ENCODE data around the gene SKI.

SKI gene

DNA sequence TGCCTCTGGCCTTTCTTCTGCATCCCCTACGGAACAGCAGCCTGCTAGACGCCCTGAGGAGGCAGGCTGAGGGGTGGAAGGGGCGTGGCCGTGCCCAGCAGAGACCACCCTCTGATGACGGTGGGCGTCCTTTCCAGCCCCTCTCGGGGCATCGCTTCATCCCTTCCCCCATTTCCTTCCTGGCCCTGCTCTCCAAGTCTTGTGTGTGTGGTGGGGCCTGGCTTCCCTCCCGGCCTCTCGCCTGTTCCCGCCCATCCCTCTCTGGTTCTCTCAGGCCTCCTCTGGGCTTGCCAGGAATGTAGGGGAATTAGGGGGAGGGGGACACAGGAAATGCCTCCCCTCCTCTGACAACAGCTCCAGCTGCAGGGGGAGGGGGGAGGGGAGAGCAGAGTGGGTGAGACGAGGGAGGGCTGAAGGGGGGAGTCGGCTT is 51.1 kb downstream of the SKI start:
- H3K27me3 ChIP-seq, result peaks cover 20% of the 10 kb centered on the region
- TF ChIP-seq, protein P1, sequence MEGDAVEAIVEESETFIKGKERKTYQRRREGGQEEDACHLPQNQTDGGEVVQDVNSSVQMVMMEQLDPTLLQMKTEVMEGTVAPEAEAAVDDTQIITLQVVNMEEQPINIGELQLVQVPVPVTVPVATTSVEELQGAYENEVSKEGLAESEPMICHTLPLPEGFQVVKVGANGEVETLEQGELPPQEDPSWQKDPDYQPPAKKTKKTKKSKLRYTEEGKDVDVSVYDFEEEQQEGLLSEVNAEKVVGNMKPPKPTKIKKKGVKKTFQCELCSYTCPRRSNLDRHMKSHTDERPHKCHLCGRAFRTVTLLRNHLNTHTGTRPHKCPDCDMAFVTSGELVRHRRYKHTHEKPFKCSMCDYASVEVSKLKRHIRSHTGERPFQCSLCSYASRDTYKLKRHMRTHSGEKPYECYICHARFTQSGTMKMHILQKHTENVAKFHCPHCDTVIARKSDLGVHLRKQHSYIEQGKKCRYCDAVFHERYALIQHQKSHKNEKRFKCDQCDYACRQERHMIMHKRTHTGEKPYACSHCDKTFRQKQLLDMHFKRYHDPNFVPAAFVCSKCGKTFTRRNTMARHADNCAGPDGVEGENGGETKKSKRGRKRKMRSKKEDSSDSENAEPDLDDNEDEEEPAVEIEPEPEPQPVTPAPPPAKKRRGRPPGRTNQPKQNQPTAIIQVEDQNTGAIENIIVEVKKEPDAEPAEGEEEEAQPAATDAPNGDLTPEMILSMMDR (IDR thresholded peaks at IDR 0.05), result no peak
- H3K4me1 ChIP-seq (ENCODE audit: control insufficient read depth in 1 of 2, insufficient read depth in 1 of 2, low read depth in 1 of 2, low read length in 1 of 2), result peaks cover 0 to 10% of the 10 kb centered on the region in 2 experiments
- H3K36me3 ChIP-seq, result peaks cover 6% of the 10 kb centered on the region
- H3K27ac ChIP-seq, result no peak overlapping the region
- no peaks in the 10 kb centered on the region for H3K9me3 ChIP-seq
- H3K4me3 ChIP-seq (ENCODE audit: low read depth in 1 of 2, low read length in 1 of 2), result no peak overlapping the region

DNA sequence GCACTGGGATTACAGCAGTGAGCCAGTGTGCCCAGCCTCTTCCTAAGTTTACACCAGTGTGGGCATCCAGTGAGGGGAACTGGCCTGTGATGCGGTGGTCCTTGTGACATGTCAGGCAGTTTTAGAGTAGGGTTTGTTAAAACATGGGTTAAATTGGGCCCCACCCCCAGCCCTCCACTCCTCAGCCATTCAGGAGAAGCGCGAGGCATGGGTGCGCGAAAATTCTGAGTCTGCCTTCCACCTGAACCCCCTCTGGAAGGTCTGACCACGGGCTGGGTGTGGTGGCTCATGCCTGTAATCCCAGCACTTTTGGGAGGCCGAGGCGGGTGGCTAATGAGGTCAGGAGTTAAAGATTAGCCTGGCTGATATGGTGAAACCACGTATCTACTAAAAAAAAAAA is 51.7 kb downstream of the SKI start:
- Histone ChIP-seq H3K4me3 (ENCODE audit: low read depth in 1 of 2, low read length in 1 of 2) (no peak overlapping the region), H3K9me3 (no peaks in the 10 kb centered on the region), H3K36me3 (peaks cover 6% of the 10 kb centered on the region), H3K27me3 (peaks cover 24% of the 10 kb centered on the region), H3K4me1 (ENCODE audit: control insufficient read depth in 1 of 2, insufficient read depth in 1 of 2, low read depth in 1 of 2, low read length in 1 of 2) (peaks cover 0 to 10% of the 10 kb centered on the region in 2 experiments), H3K27ac (no peak overlapping the region)
- TF ChIP-seq, protein P1 (IDR thresholded peaks at IDR 0.05), result no peak

DNA sequence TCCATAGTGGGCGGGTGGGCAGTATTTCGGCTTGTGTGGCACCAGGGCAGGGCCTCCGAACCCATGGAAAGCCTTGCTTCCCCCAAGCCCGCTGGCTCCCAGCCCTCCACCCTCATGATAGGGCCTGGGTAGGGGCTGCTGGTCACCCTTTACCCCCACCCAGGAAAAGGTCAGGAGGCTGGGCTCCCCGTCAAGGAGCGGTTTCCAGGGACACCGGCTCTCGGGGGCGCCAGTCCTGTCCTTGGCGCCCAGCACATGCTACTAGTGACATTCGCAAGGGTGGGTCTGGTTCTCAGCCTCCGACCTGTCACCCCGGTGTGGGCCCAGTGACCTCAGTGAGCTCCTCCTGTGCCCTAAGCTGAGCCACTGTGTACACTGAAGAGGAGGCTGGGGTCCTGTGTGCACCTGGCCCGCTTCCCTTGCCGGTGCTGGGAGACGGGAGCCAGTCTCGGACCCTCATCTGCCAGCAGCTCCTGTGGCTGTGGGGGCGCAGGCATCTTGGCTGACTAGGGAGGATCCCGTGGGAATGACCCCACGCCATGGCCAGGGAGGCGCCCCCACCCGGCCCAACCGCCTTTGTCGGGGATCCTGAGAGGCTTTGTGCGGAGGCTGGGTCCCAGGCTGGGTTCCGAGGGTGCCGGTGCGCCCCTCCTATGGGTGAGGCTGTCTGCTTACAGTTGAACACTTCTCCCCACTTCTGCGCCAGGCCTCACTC is 54.6 kb downstream of the SKI start:
- Histone ChIP-seq H3K4me3 (ENCODE audit: low read depth in 1 of 2, low read length in 1 of 2) (no peak overlapping the region), H3K27me3 (peaks cover 34% of the 10 kb centered on the region), H3K9me3 (no peaks in the 10 kb centered on the region), H3K4me1 (ENCODE audit: control insufficient read depth in 1 of 2, insufficient read depth in 1 of 2, low read depth in 1 of 2, low read length in 1 of 2) (no peaks in the 10 kb centered on the region), H3K27ac (no peak overlapping the region), H3K36me3 (peaks cover 3% of the 10 kb centered on the region)
- TF ChIP-seq, protein P1 (IDR thresholded peaks at IDR 0.05), result no peak

DNA sequence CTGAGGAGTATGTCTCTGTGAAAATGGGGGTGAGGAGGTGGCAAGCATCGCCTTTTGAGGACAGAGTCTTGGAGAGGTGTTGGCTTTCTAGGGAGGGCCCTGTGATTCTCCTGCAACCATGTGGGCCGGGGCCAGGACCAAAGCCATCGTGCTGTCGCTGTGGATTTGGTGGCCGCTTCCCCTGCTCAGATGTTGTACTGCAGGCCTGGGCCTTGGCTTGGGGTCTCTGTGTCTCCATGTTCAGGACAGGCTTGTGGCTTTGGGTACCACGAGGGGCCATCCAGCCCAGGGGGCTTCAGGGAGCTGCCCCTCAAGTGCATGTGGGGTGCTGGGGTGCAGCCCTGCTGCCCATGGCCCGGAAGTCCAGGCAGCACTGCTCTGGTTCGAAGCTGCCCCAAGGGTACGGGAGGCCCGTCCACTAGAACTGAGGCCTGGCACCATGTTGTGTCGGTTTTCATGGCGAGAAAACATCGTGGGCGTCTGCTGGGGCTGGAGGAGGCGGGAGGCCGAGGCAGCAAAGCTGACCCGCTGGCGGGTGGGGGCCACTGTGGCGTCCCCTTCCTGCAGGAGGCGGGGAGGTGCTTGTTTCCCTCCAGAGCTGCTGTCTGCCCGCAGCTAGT is 55.4 kb downstream of the SKI start:
- H3K9me3 ChIP-seq, result no peaks in the 10 kb centered on the region
- no peak overlapping the region for H3K4me3 ChIP-seq (ENCODE audit: low read depth in 1 of 2, low read length in 1 of 2)
- TF ChIP-seq, protein P1 (IDR thresholded peaks at IDR 0.05), result no peak
- H3K27ac ChIP-seq, result no peak overlapping the region
- H3K36me3 ChIP-seq, result no peaks in the 10 kb centered on the region
- H3K4me1 ChIP-seq (ENCODE audit: control insufficient read depth in 1 of 2, insufficient read depth in 1 of 2, low read depth in 1 of 2, low read length in 1 of 2), result no peaks in the 10 kb centered on the region
- H3K27me3 ChIP-seq, result peaks cover 39% of the 10 kb centered on the region

DNA sequence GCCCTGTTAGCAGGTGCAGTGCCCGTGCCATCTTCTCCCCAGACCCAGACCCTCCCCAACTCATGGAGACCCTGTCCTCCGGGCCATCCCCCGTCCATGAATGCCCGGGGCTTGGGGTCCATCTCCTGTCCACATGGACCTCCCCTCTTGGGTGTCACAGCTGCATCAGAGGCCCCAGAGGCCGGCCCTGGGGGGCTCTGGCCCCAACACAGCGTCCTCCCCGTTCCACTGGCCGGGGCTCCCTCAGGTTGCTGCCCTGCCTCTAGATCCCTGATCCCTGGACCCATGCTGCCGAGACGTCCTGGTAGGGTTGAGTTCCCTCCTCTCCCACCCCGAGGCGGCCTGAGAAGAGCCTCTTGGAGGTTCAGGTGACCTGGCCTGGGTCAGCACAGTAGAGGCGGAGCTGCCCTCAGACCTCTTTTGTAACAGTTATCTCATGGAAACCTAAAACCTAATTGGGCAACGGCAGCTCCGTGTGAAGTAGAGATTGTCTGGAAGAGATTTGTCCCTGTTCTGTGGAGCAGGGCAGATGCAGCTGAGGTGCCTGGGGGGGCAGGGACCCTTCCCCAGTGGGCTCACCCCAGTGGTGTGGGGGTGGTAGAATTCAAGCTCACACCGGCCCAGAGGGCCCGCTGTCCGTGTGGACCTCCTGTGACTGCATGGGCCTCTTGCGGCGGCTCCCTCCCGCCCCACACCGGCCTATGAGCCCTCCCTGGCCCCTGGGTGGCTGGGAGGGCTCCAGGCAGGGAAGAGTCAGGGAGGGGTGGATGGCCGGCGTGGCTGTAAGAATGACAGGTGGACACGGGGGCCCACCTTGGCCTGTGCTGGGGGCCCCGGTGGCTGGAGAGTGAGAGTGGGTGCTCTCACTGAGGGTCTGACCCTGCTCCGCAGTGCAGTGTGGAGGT is 56.1 kb downstream of the SKI start:
- H3K27ac ChIP-seq, result no peak overlapping the region
- no peaks in the 10 kb centered on the region for H3K36me3 ChIP-seq
- H3K4me3 ChIP-seq (ENCODE audit: low read depth in 1 of 2, low read length in 1 of 2), result no peak overlapping the region
- H3K4me1 ChIP-seq (ENCODE audit: control insufficient read depth in 1 of 2, insufficient read depth in 1 of 2, low read depth in 1 of 2, low read length in 1 of 2), result no peaks in the 10 kb centered on the region
- no peaks in the 10 kb centered on the region for H3K9me3 ChIP-seq
- TF ChIP-seq, protein P1 (IDR thresholded peaks at IDR 0.05), result no peak
- peaks cover 39% of the 10 kb centered on the region for H3K27me3 ChIP-seq

Data from neutrophil (primary cell).